Vagina (tissue), 2 donors: Measurements from ENCODE around the gene ADGRA3.

ENCODE experiments used
- CTCF ChIP-seq, 3 experiments: fragments of 450-650 bp in 2 of 3; fragments of 200-600 bp in 1 of 3; sonication (generic) in 1 of 3; IDR thresholded peaks; one replicate each; pipeline ENCODE4 v1.5.1; 2017 to 2019; ENCODE audit warnings: antibody characterized with exemption in 3 of 3, mild to moderate bottlenecking in 2 of 3, moderate library complexity in 2 of 3
- POLR2AphosphoS5 ChIP-seq, 2 donors: sonication (generic); formaldehyde crosslinking; IDR thresholded peaks; one replicate each; pipeline ENCODE4 v1.9.0; 2017; ENCODE audit warnings: antibody characterized with exemption in 2 of 2, mild to moderate bottlenecking in 2 of 2, low read depth in 1 of 2; ENCODE audit not compliant: insufficient read depth in 1 of 2

GRCh38 chr4:22369901-22370562 lies 145.8 kb downstream of the ADGRA3 start:
- TF ChIP-seq CTCF (IDR thresholded peaks at IDR 0.05) (no peak), POLR2AphosphoS5 (IDR thresholded peaks at IDR 0.05; ENCODE audit: insufficient read depth in 1 of 2, low read depth in 1 of 2) (no peak)
